Peyer's patch (tissue), 4 donors: ENCODE measurements around the gene AHCTF1.

Experiments used
- POLR2A ChIP-seq, 2 donors: fragments of 450-650 bp; IDR thresholded peaks; one replicate each; pipeline ENCODE4 v1.5.1; 2017; ENCODE audit warnings: antibody characterized with exemption in 2 of 2, mild to moderate bottlenecking in 2 of 2, moderate library complexity in 2 of 2
- TF ChIP-seq, protein P1 (sequence below), 6 experiments: fragments of 450-650 bp in 4 of 6; fragments of 200-600 bp in 2 of 6; sonication (generic) in 1 of 6; IDR thresholded peaks; one replicate each; pipeline ENCODE4 v1.5.1; 2017 to 2019; ENCODE audit warnings: antibody characterized with exemption in 6 of 6, mild to moderate bottlenecking in 3 of 6, moderate library complexity in 1 of 6

DNA sequence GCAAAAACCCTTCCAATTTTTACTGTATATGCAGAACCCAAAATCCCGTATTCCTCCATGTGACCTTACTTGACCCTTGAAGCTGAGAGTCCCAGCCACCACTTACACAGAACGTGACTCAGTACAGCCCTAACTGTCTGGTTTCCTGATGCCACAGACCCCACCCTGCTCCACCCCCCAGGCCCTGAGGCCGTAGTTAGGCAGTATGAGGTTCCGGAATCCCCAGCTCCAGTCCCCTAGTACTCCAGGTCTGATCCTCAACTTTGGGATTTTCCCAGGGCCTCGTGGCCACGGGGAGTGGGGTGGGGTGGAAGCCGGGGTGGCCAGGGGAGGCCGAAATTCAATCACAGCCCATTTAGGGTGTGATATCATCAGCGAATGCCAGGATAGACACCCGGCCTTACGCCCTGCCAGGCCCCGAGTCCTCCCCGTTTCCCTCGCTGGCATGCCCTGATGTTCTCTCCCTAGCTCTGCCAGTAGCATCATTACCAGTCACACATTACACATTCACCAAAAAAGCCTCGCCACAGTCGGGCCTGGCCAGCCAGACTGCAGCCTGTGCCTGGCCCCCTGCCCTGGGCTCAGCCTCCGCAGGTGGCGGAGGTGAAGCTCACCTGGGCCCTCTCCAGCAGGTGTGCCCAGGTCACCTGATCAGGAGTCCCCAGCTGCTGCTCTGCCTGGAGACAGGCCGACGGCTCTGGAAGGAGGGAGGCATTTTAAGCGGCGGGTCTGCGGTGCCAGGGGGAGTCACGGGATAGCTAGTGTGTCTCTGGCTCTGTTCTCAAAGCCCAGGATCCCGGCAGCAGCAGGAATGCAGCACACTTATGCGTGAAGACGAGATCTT is 136.7 kb downstream of the AHCTF1 start:
- TF ChIP-seq, protein P1, sequence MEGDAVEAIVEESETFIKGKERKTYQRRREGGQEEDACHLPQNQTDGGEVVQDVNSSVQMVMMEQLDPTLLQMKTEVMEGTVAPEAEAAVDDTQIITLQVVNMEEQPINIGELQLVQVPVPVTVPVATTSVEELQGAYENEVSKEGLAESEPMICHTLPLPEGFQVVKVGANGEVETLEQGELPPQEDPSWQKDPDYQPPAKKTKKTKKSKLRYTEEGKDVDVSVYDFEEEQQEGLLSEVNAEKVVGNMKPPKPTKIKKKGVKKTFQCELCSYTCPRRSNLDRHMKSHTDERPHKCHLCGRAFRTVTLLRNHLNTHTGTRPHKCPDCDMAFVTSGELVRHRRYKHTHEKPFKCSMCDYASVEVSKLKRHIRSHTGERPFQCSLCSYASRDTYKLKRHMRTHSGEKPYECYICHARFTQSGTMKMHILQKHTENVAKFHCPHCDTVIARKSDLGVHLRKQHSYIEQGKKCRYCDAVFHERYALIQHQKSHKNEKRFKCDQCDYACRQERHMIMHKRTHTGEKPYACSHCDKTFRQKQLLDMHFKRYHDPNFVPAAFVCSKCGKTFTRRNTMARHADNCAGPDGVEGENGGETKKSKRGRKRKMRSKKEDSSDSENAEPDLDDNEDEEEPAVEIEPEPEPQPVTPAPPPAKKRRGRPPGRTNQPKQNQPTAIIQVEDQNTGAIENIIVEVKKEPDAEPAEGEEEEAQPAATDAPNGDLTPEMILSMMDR (IDR thresholded peaks at IDR 0.05), result no peak
- TF ChIP-seq POLR2A (IDR thresholded peaks at IDR 0.05), result no peak
